ENCODE measurements around the gene SMPD4.
"Not testable (repeated sequence)": the region's sequence is repeated elsewhere in the genome, so short reads cannot be mapped to it uniquely, and the experiment has no call there.

SMPD4 gene

GRCh38 chr2:130228467-130229160 lies 47.2 kb upstream of the SMPD4 start:
- not testable (repeated sequence) for H4K8ac ChIP-seq (ENCODE audit: low read depth, low read length); H3K36me3 ChIP-seq (ENCODE audit: control insufficient read depth in 1 of 2, insufficient read depth in 2 of 2, low read length in 2 of 2); H3K4ac ChIP-seq (ENCODE audit: low read depth, low read length); DNase-seq; H3K27ac ChIP-seq (ENCODE audit: low read depth, low read length); H3K18ac ChIP-seq (ENCODE audit: low read length); H3K27me3 ChIP-seq (ENCODE audit: insufficient read depth, low read length); H2BK12ac ChIP-seq (ENCODE audit: low read length); H3K9ac ChIP-seq (ENCODE audit: low read length); H3K4me2 ChIP-seq (ENCODE audit: low read length); H3K9me3 ChIP-seq (ENCODE audit: insufficient read depth, low read depth, low read length); H3K4me1 ChIP-seq (ENCODE audit: control insufficient read depth in 1 of 2, insufficient read depth in 2 of 2, low read length in 2 of 2); H3K23ac ChIP-seq (ENCODE audit: low read length); H2AFZ ChIP-seq (ENCODE audit: insufficient read depth, low read length, poor library complexity); H2BK5ac ChIP-seq (ENCODE audit: low read depth, low read length, poor library complexity); H4K91ac ChIP-seq (ENCODE audit: low read depth, low read length); H3K79me1 ChIP-seq (ENCODE audit: low read length); H3K14ac ChIP-seq (ENCODE audit: low read length); H2AK5ac ChIP-seq (ENCODE audit: low read length); H3K79me2 ChIP-seq (ENCODE audit: control insufficient read depth, insufficient read depth, low read length, poor library complexity); H4K12ac ChIP-seq (ENCODE audit: low read depth, low read length); H3K4me3 ChIP-seq (ENCODE audit: low read depth, low read length); H2BK120ac ChIP-seq (ENCODE audit: insufficient read depth, low read length, poor library complexity)
- no CpG with 5 or more reads among the region's 69 CpGs for WGBS (ENCODE audit: extremely low coverage, insufficient coverage, insufficient read length)

- not testable (repeated sequence) for H3K79me1 ChIP-seq (ENCODE audit: low read length); H3K23ac ChIP-seq (ENCODE audit: low read length); H3K4me2 ChIP-seq (ENCODE audit: low read length); H3K14ac ChIP-seq (ENCODE audit: low read length); H2AK5ac ChIP-seq (ENCODE audit: low read length); H3K9me3 ChIP-seq (ENCODE audit: insufficient read depth, low read depth, low read length); H3K36me3 ChIP-seq (ENCODE audit: control insufficient read depth in 1 of 2, insufficient read depth in 2 of 2, low read length in 2 of 2); H3K27me3 ChIP-seq (ENCODE audit: insufficient read depth, low read length); H4K8ac ChIP-seq (ENCODE audit: low read depth, low read length); H3K4me3 ChIP-seq (ENCODE audit: low read depth, low read length); H3K79me2 ChIP-seq (ENCODE audit: control insufficient read depth, insufficient read depth, low read length, poor library complexity); H2BK12ac ChIP-seq (ENCODE audit: low read length); DNase-seq; H4K12ac ChIP-seq (ENCODE audit: low read depth, low read length); H2BK5ac ChIP-seq (ENCODE audit: low read depth, low read length, poor library complexity); H3K4ac ChIP-seq (ENCODE audit: low read depth, low read length); H2AFZ ChIP-seq (ENCODE audit: insufficient read depth, low read length, poor library complexity); H3K27ac ChIP-seq (ENCODE audit: low read depth, low read length); H3K4me1 ChIP-seq (ENCODE audit: control insufficient read depth in 1 of 2, insufficient read depth in 2 of 2, low read length in 2 of 2); H4K91ac ChIP-seq (ENCODE audit: low read depth, low read length); H2BK120ac ChIP-seq (ENCODE audit: insufficient read depth, low read length, poor library complexity); H3K18ac ChIP-seq (ENCODE audit: low read length); H3K9ac ChIP-seq (ENCODE audit: low read length)
- no CpG with 5 or more reads among the region's 21 CpGs for WGBS (ENCODE audit: extremely low coverage, insufficient coverage, insufficient read length)
These were observed 46.6 kb upstream of the SMPD4 start for GRCh38 chr2:130228005-130228404.

- not testable (repeated sequence) for H2BK5ac ChIP-seq (ENCODE audit: low read depth, low read length, poor library complexity); H2AK5ac ChIP-seq (ENCODE audit: low read length); H3K4me2 ChIP-seq (ENCODE audit: low read length); H3K27me3 ChIP-seq (ENCODE audit: insufficient read depth, low read length); H3K4ac ChIP-seq (ENCODE audit: low read depth, low read length); H4K91ac ChIP-seq (ENCODE audit: low read depth, low read length); H2AFZ ChIP-seq (ENCODE audit: insufficient read depth, low read length, poor library complexity); H3K9ac ChIP-seq (ENCODE audit: low read length); H2BK120ac ChIP-seq (ENCODE audit: insufficient read depth, low read length, poor library complexity); H3K79me2 ChIP-seq (ENCODE audit: control insufficient read depth, insufficient read depth, low read length, poor library complexity); H4K8ac ChIP-seq (ENCODE audit: low read depth, low read length); H3K4me1 ChIP-seq (ENCODE audit: control insufficient read depth in 1 of 2, insufficient read depth in 2 of 2, low read length in 2 of 2); H3K9me3 ChIP-seq (ENCODE audit: insufficient read depth, low read depth, low read length); H3K79me1 ChIP-seq (ENCODE audit: low read length); H3K14ac ChIP-seq (ENCODE audit: low read length); H4K12ac ChIP-seq (ENCODE audit: low read depth, low read length); H3K36me3 ChIP-seq (ENCODE audit: control insufficient read depth in 1 of 2, insufficient read depth in 2 of 2, low read length in 2 of 2); H3K18ac ChIP-seq (ENCODE audit: low read length); H2BK12ac ChIP-seq (ENCODE audit: low read length); H3K27ac ChIP-seq (ENCODE audit: low read depth, low read length); H3K4me3 ChIP-seq (ENCODE audit: low read depth, low read length); DNase-seq; H3K23ac ChIP-seq (ENCODE audit: low read length)
- no CpG with 5 or more reads among the region's 4 CpGs for WGBS (ENCODE audit: extremely low coverage, insufficient coverage, insufficient read length)
These were observed 41.1 kb upstream of the SMPD4 start for GRCh38 chr2:130222523-130222922.

GRCh38 chr2:130220505-130220904 lies 39.1 kb upstream of the SMPD4 start:
- H3K4me2 ChIP-seq (ENCODE audit: low read length); H4K8ac ChIP-seq (ENCODE audit: low read depth, low read length); H2AFZ ChIP-seq (ENCODE audit: insufficient read depth, low read length, poor library complexity); H3K27me3 ChIP-seq (ENCODE audit: insufficient read depth, low read length); H2BK5ac ChIP-seq (ENCODE audit: low read depth, low read length, poor library complexity); H3K14ac ChIP-seq (ENCODE audit: low read length); H3K27ac ChIP-seq (ENCODE audit: low read depth, low read length); H2AK5ac ChIP-seq (ENCODE audit: low read length); DNase-seq; H3K23ac ChIP-seq (ENCODE audit: low read length); H4K91ac ChIP-seq (ENCODE audit: low read depth, low read length); H3K4ac ChIP-seq (ENCODE audit: low read depth, low read length); H3K9ac ChIP-seq (ENCODE audit: low read length); H3K18ac ChIP-seq (ENCODE audit: low read length); H3K79me1 ChIP-seq (ENCODE audit: low read length); H4K12ac ChIP-seq (ENCODE audit: low read depth, low read length); H2BK12ac ChIP-seq (ENCODE audit: low read length); H3K36me3 ChIP-seq (ENCODE audit: control insufficient read depth in 1 of 2, insufficient read depth in 2 of 2, low read length in 2 of 2); H3K4me1 ChIP-seq (ENCODE audit: control insufficient read depth in 1 of 2, insufficient read depth in 2 of 2, low read length in 2 of 2); H2BK120ac ChIP-seq (ENCODE audit: insufficient read depth, low read length, poor library complexity); H3K79me2 ChIP-seq (ENCODE audit: control insufficient read depth, insufficient read depth, low read length, poor library complexity); H3K9me3 ChIP-seq (ENCODE audit: insufficient read depth, low read depth, low read length); H3K4me3 ChIP-seq (ENCODE audit: low read depth, low read length): not testable (repeated sequence)
- no CpG with 5 or more reads among the region's 1 CpG for WGBS (ENCODE audit: extremely low coverage, insufficient coverage, insufficient read length)

All from trophoblast cell (in vitro differentiated cells and primary cell).